Neural progenitor cell (in vitro differentiated cells): ENCODE measurements around the gene MYH15. TPM values are rescaled to one million over a fixed set of nuclear protein-coding genes. Genes with fewer than 3 reads are reported as not detected.

Experiments used
- DNase-seq: peaks from one replicate; pipeline ENCODE4 v3.0.0-alpha.2; 2016; ENCODE audit warnings: low spot score
- H2AFZ ChIP-seq: fragments of 200-600 bp; sonication (generic); replicated peaks from 2 replicates; pipeline ENCODE4 v1.6.1; 2016; ENCODE audit warnings: antibody characterized with exemption
- H3F3A ChIP-seq: fragments of 200-600 bp; sonication (generic); 2 replicates; pipeline ENCODE4 v1.6.1; 2016; ENCODE audit warnings: antibody characterized with exemption, low read depth
- H3K27ac ChIP-seq: fragments of 200-600 bp; sonication (generic); 2 replicates; pipeline ENCODE4 v1.5.1; 2016; ENCODE audit warnings: mild to moderate bottlenecking
- H3K27me3 ChIP-seq: fragments of 200-600 bp; sonication (generic); 2 replicates; pipeline ENCODE4 v1.6.1; 2016; ENCODE audit warnings: mild to moderate bottlenecking, moderate library complexity
- H3K36me3 ChIP-seq: fragments of 200-600 bp; sonication (generic); 2 replicates; pipeline ENCODE4 v1.5.1; 2016
- H3K4me1 ChIP-seq: fragments of 200-600 bp; sonication (generic); 2 replicates; pipeline ENCODE4 v1.6.1; 2016; ENCODE audit warnings: mixed run types
- H3K4me2 ChIP-seq: fragments of 200-600 bp; sonication (generic); 2 replicates; pipeline ENCODE4 v1.6.1; 2016
- H3K4me3 ChIP-seq: fragments of 200-600 bp; sonication (generic); 2 replicates; pipeline ENCODE4 v1.5.1; 2016
- H3K79me2 ChIP-seq: fragments of 200-600 bp; sonication (generic); 2 replicates; pipeline ENCODE4 v1.6.1; 2016; ENCODE audit warnings: low read depth
- H3K9ac ChIP-seq: fragments of 200-600 bp; sonication (generic); 2 replicates; pipeline ENCODE4 v1.6.1; 2016
- H3K9me3 ChIP-seq: fragments of 200-600 bp; sonication (generic); 2 replicates; pipeline ENCODE4 v1.5.1; 2016; ENCODE audit warnings: low read depth
- H4K20me1 ChIP-seq: fragments of 200-600 bp; sonication (generic); 2 replicates; pipeline ENCODE4 v1.6.1; 2016; ENCODE audit warnings: low read depth
- H3K27ac Mint-ChIP-seq: 3 replicates; pipeline ENCODE4 v1.8.0; 2021; ENCODE audit warnings: mixed read lengths
- H3K27me3 Mint-ChIP-seq: 2 replicates; pipeline ENCODE4 v1.8.0; 2022; ENCODE audit warnings: low read depth, mild to moderate bottlenecking, inconsistent platforms, moderate library complexity, mixed read lengths; ENCODE audit not compliant: insufficient read depth
- H3K36me3 Mint-ChIP-seq: 3 replicates; pipeline ENCODE4 v1.8.0; 2021; ENCODE audit warnings: mixed read lengths
- H3K4me1 Mint-ChIP-seq: 3 replicates; pipeline ENCODE4 v1.8.0; 2021; ENCODE audit warnings: mixed read lengths
- H3K4me3 Mint-ChIP-seq: 3 replicates; pipeline ENCODE4 v1.8.0; 2021; ENCODE audit warnings: mild to moderate bottlenecking, moderate library complexity, mixed read lengths
- H3K9me3 Mint-ChIP-seq: 3 replicates; pipeline ENCODE4 v1.8.0; 2020; ENCODE audit warnings: mixed read lengths
- EZH2 ChIP-seq: fragments of 200-600 bp; sonication (generic); IDR thresholded peaks from 2 replicates; pipeline ENCODE4 v1.6.1; 2017; ENCODE audit warnings: antibody characterized with exemption, mild to moderate bottlenecking, moderate library complexity
- EZH2phosphoT487 ChIP-seq: fragments of 200-600 bp; sonication (generic); IDR thresholded peaks from 2 replicates; pipeline ENCODE4 v1.6.1; 2017; ENCODE audit warnings: antibody characterized with exemption
- total RNA-seq: library from RNA; depleted of rRNA; stranded (reverse); fragments of >200 nt; gene quantifications from 2 replicates; pipeline ENCODE4 v1.2.3, GENCODE V29; 2015; ENCODE audit warnings: low replicate concordance
- TF ChIP-seq, protein P1 (sequence below): fragments of 200-600 bp; sonication (generic); IDR thresholded peaks from 2 replicates; pipeline ENCODE4 v1.5.1; 2017; ENCODE audit warnings: antibody characterized with exemption, mild to moderate bottlenecking

MYH15 gene
- total RNA-seq, 1 donor from 2014 or later = not detected

DNA sequence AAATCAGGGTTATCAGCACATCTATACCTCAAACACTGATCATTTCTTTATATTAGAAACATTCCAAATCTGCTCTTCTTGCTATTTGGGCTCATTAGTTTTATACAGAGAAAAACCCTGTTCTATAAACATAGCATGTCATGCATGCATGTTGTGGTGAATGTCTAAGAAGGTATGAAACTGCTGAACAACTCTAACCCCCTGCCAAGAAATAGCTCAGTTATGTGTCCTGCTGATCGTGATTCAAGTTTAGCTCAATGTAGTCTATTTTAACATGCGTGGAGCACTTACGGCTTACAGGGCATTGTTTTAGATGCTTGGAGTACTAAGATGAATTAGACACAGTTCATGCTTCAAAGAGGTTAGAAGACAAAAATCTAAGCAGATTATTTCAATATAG, 35.8 kb downstream of the MYH15 start:
- Mint-ChIP-seq H3K27ac (no peak overlapping the region), H3K27me3 (peaks cover 2% of the 10 kb centered on the region), H3K36me3 (no peaks in the 10 kb centered on the region), H3K4me3 (no peak overlapping the region), H3K9me3 (no peaks in the 10 kb centered on the region), H3K4me1 (peaks cover 46% of the 10 kb centered on the region)
- peaks cover 7% of the 10 kb centered on the region for H3K4me1 ChIP-seq
- H4K20me1 ChIP-seq = no peaks in the 10 kb centered on the region
- H2AFZ ChIP-seq = no peak overlapping the region
- no peaks in the 10 kb centered on the region for H3F3A ChIP-seq
- no peak overlapping the region for H3K27ac ChIP-seq
- H3K27me3 ChIP-seq = no peaks in the 10 kb centered on the region
- H3K4me3 ChIP-seq = no peak overlapping the region
- H3K9ac ChIP-seq = no peak overlapping the region
- TF ChIP-seq, protein P1, sequence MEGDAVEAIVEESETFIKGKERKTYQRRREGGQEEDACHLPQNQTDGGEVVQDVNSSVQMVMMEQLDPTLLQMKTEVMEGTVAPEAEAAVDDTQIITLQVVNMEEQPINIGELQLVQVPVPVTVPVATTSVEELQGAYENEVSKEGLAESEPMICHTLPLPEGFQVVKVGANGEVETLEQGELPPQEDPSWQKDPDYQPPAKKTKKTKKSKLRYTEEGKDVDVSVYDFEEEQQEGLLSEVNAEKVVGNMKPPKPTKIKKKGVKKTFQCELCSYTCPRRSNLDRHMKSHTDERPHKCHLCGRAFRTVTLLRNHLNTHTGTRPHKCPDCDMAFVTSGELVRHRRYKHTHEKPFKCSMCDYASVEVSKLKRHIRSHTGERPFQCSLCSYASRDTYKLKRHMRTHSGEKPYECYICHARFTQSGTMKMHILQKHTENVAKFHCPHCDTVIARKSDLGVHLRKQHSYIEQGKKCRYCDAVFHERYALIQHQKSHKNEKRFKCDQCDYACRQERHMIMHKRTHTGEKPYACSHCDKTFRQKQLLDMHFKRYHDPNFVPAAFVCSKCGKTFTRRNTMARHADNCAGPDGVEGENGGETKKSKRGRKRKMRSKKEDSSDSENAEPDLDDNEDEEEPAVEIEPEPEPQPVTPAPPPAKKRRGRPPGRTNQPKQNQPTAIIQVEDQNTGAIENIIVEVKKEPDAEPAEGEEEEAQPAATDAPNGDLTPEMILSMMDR = no peak
- no peak for TF ChIP-seq EZH2
- no peak for TF ChIP-seq EZH2phosphoT487
- H3K9me3 ChIP-seq = no peaks in the 10 kb centered on the region
- H3K36me3 ChIP-seq = no peaks in the 10 kb centered on the region
- DNase-seq = no peak
- no peaks in the 10 kb centered on the region for H3K79me2 ChIP-seq
- H3K4me2 ChIP-seq = no peak overlapping the region

DNA sequence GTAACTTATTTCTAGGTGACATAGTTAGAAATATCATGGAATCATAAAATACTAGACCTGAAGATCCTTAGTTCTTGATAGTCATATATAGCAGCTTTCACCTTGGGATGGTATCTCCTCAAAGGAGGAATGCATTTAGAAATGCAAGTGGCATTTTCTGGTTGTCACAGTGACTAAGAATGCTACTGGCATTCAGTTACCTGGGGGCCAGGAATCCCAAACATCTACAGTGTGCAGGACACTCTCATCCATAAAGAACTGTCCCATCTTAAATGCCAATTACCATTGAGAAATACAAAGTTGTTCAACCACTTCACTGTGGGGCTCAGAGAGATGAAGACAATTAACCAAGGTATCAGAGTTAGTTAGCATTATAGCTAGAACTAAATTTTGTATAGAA, 36.7 kb downstream of the MYH15 start:
- Histone ChIP-seq H3K9ac (no peak overlapping the region), H3F3A (no peaks in the 10 kb centered on the region), H3K4me1 (peaks cover 7% of the 10 kb centered on the region), H3K4me3 (no peak overlapping the region), H3K4me2 (no peak overlapping the region), H3K27ac (no peak overlapping the region), H4K20me1 (no peaks in the 10 kb centered on the region), H3K9me3 (no peaks in the 10 kb centered on the region), H3K36me3 (no peaks in the 10 kb centered on the region), H3K79me2 (no peaks in the 10 kb centered on the region), H3K27me3 (no peaks in the 10 kb centered on the region), H2AFZ (no peak overlapping the region)
- H3K27ac Mint-ChIP-seq = no peak overlapping the region
- no peak for DNase-seq
- H3K9me3 Mint-ChIP-seq = no peaks in the 10 kb centered on the region
- TF ChIP-seq, protein P1 = no peak
- TF ChIP-seq EZH2phosphoT487 (no peak), EZH2 (no peak)
- peaks cover 45% of the 10 kb centered on the region for H3K4me1 Mint-ChIP-seq
- H3K27me3 Mint-ChIP-seq = peaks cover 4% of the 10 kb centered on the region
- no peaks in the 10 kb centered on the region for H3K36me3 Mint-ChIP-seq
- H3K4me3 Mint-ChIP-seq = no peak overlapping the region

DNA sequence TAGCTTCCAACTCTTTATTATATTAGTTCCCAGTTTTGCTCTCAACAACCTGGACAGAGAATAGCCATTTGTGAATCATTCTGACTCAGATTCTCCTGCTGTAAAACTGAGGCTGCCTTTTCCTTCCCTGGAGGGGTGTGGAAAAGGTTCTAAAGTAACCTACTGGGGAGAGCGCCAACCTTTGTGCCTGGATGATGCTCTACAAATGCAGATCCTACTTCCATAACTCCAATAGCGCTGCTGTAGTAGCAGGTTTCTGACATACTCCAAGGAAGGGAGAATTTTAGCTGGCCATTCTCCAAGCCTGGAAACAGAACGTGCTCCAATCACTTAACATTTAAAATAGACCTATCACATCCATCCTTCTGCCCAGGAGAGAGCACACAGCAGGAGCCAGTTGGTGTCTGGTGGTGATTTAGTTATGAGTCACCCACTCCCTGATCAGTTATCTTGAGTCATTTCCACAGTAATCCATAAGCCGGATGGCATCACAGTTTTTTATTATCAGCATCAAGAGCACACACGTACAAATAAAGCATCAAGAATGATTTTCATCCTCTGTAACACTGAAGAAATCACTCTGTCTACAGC, 38.3 kb downstream of the MYH15 start:
- Mint-ChIP-seq H3K4me3 (no peak overlapping the region), H3K27me3 (peaks cover 4% of the 10 kb centered on the region), H3K36me3 (no peaks in the 10 kb centered on the region), H3K9me3 (no peaks in the 10 kb centered on the region), H3K27ac (peak overlapping the region; percentile 87), H3K4me1 (peaks cover 41% of the 10 kb centered on the region)
- Histone ChIP-seq H3F3A (no peaks in the 10 kb centered on the region), H3K9ac (no peak overlapping the region), H3K4me1 (peaks cover 7% of the 10 kb centered on the region), H3K36me3 (no peaks in the 10 kb centered on the region), H3K27ac (no peak overlapping the region), H3K79me2 (no peaks in the 10 kb centered on the region), H3K4me3 (no peak overlapping the region), H3K27me3 (no peaks in the 10 kb centered on the region), H3K9me3 (no peaks in the 10 kb centered on the region), H2AFZ (peak overlapping the region; percentile 44), H4K20me1 (no peaks in the 10 kb centered on the region), H3K4me2 (no peak overlapping the region)
- TF ChIP-seq EZH2 (no peak), EZH2phosphoT487 (no peak)
- TF ChIP-seq, protein P1 = no peak
- DNase-seq = no peak
